ENCODE results near the gene DLGAP3. TPM values are rescaled to one million over a fixed set of nuclear protein-coding genes. Genes with fewer than 3 reads are reported as not detected.

DLGAP3 gene
- total and polyA plus RNA-seq, 2 donors (not counting 3 experiments of a cell fraction or from before 2014, with no cell fraction given), result 0.04 to 0.20 TPM

DNA sequence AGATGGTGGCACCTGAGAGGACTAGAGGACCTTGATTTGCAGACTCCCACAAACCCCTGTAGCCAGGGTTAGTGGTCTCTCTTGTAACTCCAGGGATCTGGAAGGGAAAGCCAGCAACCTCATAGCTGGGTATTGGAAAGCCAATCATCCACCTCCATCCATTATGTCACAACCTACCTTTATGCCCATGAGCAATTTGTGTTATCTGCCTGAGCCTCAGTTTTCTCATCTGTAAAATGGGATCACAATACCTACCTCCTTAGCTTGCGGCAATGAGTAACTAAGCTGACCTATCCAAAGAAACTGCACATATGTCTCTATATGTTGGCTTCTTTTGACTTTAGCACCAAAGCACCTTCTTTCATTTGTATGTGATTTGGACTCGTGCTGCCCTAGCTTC is 14.5 kb downstream of the DLGAP3 start:
- no TSS peak for BruUV-seq (replicated peaks)
- intact Hi-C loops (cut with micrococcal nuclease), result no loop called here
- Histone ChIP-seq H3K27ac (ENCODE audit: insufficient read depth, low read depth, low read length) (no peak overlapping the region), H2AFZ (ENCODE audit: low read depth, low read length) (no peak overlapping the region), H3K27me3 (ENCODE audit: control insufficient read depth in 2 of 2, insufficient read depth in 2 of 2, low read length in 2 of 2) (no peaks in the 10 kb centered on the region), H3K79me2 (ENCODE audit: control insufficient read depth, insufficient read depth, low read length) (no peaks in the 10 kb centered on the region), H3K9ac (replicated peaks; ENCODE audit: extremely low read depth, insufficient read depth, low read length) (no peak overlapping the region), H3K4me3 (replicated peaks in 1 of 3; ENCODE audit: insufficient read depth in 1 of 3, low read depth in 1 of 3, low read length in 3 of 3) (no peak overlapping the region), H3K4me2 (ENCODE audit: insufficient read depth, low read length) (no peak overlapping the region), H3K9me3 (replicated peaks; ENCODE audit: control insufficient read depth, insufficient read depth, low read length) (no peaks in the 10 kb centered on the region), H3K9me1 (replicated peaks; ENCODE audit: control insufficient read depth, extremely low read depth, insufficient read depth, low read length) (no peaks in the 10 kb centered on the region), H4K20me1 (replicated peaks; ENCODE audit: control insufficient read depth, extremely low read depth, insufficient read depth, low read length) (no peaks in the 10 kb centered on the region), H3K4me1 (ENCODE audit: control insufficient read depth, extremely low read depth, insufficient read depth, low read length) (no peaks in the 10 kb centered on the region), H3K36me3 (ENCODE audit: control insufficient read depth in 2 of 2, extremely low read depth in 1 of 2, insufficient read depth in 2 of 2, low read length in 2 of 2) (no peaks in the 10 kb centered on the region)
- dilution Hi-C loops (cut with MboI; ENCODE audit: extremely low pct_ligation_motif_present, low sequenced_read_pairs), result no loop called here
- DNase-seq (ENCODE audit: low read depth, low spot score) (no peak), FAIRE-seq (no peak)
- TF ChIP-seq MYC (IDR thresholded peaks at IDR 0.05; ENCODE audit: low read depth, low read length) (no peak), POLR2A (IDR thresholded peaks at IDR 0.05; ENCODE audit: low read depth, low read length) (no peak), GATA2 (IDR thresholded peaks at IDR 0.05; ENCODE audit: insufficient read depth, insufficient read length, low read depth, low read length) (no peak), EZH2 (IDR thresholded peaks at IDR 0.05; ENCODE audit: borderline replicate concordance, low read depth, low read length, severe bottlenecking) (no peak), JUN (IDR thresholded peaks at IDR 0.05; ENCODE audit: borderline replicate concordance, insufficient read depth, insufficient read length, low read depth) (no peak), POLR2AphosphoS5 (IDR thresholded peaks at IDR 0.05; ENCODE audit: insufficient read depth, low read depth, low read length) (no peak), FOS (IDR thresholded peaks at IDR 0.05; ENCODE audit: borderline replicate concordance, insufficient read depth, low read length) (no peak)
- TF ChIP-seq, protein P1, sequence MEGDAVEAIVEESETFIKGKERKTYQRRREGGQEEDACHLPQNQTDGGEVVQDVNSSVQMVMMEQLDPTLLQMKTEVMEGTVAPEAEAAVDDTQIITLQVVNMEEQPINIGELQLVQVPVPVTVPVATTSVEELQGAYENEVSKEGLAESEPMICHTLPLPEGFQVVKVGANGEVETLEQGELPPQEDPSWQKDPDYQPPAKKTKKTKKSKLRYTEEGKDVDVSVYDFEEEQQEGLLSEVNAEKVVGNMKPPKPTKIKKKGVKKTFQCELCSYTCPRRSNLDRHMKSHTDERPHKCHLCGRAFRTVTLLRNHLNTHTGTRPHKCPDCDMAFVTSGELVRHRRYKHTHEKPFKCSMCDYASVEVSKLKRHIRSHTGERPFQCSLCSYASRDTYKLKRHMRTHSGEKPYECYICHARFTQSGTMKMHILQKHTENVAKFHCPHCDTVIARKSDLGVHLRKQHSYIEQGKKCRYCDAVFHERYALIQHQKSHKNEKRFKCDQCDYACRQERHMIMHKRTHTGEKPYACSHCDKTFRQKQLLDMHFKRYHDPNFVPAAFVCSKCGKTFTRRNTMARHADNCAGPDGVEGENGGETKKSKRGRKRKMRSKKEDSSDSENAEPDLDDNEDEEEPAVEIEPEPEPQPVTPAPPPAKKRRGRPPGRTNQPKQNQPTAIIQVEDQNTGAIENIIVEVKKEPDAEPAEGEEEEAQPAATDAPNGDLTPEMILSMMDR (IDR thresholded peaks at IDR 0.05; ENCODE audit: extremely low read depth in 1 of 2, insufficient read depth in 1 of 2, low read depth in 1 of 2, low read length in 2 of 2), result no peak
- TF ChIP-seq, protein P2, sequence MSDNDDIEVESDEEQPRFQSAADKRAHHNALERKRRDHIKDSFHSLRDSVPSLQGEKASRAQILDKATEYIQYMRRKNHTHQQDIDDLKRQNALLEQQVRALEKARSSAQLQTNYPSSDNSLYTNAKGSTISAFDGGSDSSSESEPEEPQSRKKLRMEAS (IDR thresholded peaks at IDR 0.05; ENCODE audit: insufficient read depth, insufficient read length), result no peak
- ChIA-PET CTCF (no interaction called here), POLR2A (no interaction called here)
